Measurements from ENCODE around the gene BTBD19.

Gene BTBD19

DNA sequence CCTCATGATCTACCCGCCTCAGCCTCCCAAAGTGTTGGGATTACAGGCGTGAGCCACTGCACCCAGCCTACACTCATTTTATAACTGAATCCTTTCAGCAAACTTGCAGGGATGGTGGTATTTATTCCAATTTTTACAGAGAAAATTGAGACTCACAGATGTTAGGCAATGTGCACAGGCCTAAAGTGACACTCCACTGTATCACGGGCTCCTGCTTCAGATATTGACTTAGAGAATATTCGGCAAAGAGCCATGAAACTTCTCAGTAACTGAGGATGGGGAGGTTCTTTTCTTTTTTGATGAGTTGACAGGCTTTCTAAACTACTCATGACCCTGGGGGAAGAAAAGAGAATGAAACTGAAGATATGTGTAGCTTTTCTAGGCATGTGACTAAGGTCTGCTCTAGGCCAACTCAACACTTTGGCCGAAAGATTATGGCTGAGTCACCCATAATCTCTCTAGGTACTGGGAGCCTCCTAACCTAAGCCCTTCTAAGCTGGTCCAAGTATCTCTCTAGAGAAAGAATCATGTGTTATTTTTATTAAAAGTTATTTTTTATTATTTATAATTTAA, 54.6 kb downstream of the BTBD19 start:
- DNase-seq: no peak
